ENCODE results near the gene UTS2R.
"Not testable (repeated sequence)": the region's sequence is repeated elsewhere in the genome, so short reads cannot be mapped to it uniquely, and the experiment has no call there.

Gene UTS2R

DNA sequence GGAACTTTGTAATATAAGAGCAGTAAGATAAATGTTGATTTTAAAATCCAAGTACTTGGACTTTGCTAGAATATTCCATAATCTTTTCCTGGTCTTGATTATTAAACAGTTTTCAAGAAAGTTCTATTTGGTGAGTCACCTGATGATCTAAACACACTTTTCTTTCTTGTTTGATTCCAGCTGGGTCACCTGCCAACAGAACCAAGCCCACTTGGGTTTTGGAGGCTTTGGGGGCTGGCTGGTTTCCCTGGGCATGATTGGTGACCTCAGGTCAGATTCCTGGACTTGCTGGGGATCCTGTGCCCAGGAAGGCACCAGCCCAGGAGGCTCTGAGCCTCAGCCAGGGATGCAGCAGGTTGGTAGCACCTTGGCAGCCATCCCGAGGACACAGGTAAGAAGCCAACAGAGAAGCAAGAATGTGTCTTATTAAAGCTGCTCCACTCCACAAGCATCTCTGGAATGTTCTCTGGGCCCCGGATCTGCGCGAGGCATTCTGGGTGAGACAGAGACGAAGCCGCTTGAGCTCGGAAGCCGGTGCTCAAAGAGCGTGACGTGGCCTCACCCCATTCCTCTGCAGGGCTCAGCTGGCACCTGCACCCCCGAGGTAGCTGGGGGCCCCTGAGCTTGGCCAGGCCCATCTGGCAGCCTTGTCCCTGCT, 15.7 kb upstream of the UTS2R start:
- DNase-seq: no peak

DNA sequence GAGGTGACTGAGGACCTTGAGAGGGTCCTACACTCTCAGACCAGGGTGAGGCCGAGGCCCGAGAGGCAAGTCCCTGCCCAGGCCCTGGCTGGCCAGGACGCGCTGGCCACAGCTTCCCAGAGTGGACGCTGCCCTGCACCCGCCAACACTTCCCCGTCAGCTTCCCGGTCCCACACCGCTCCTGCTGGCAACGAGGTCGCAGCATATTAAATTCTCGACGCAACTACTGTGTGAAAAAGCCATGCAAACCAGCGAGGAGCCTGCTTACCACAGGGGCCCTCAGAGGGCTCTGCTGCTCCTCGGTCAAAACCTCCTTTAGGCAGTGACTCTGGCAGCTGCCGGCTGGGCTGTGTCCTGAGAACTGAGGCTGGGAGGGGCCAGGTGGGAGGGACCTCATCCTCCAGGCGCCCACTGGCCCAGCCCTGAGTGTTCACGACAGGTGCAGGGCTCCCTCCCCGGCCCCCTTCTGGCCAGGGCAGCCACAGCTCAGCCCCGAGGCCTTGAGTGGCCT, 14.7 kb upstream of the UTS2R start:
- no peak for DNase-seq

DNA sequence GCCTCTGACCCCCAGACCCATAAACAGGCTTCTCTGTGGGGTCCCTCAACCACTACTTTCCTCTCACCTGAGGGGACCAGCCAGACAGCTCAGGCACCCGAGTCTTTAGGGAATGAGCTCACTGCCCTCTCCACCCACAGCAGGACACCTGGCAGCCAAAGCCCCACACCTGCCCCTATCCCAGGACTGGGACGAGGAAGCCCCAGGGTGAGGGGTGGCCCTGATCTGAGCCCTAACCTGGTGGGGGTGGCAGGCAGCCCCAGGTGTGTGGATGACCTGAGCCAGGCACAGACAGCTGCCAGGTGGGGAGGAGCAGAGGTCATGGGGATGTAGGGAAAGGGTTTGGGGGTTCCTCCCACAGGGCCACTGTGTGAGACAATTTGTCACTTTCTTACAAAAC, 14.2 kb upstream of the UTS2R start:
- no peak for DNase-seq

DNA sequence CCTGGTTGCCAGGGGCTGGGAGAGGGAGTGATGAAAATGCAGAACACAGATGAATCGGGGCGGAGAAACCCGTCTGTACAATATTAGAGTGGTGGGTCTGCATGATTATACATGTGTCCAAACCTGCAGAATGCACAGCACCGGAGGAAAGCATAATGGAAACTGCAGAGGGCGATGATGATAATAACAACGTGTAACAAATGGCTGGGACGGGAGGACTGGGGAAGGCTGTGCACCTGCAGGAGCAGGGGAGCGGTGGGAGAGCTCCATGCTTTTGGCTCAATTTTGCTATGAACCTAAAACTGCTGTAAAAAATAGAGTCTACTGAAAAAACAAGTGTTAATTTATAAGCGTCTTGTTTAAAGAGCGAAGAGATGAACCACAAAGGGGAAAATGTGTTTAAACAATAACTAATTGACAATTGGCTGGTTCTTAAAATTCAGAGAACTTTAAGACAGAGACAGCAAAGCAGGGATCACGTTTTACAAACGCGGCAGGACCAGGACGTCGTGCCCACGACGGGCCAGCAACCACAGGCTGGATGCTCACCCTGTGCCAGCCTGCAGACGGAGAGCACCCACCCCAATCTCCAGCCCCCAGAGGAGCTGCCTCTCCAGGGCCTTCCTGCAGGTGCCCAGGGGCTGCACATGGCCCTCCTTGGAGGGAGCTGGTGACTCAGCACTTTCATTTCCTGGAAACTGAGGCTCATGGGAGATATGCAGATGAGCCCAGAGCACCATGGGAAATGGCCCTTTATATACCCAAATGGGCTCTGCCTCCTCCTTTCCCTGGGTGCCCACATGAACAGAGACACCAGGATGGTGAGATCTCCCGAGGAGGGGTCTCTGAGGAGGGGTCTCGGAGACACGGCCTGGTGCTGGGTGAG, 12.9 kb upstream of the UTS2R start, which contains the start of gene TEX19:
Gene TEX19, plus strand, starts transcription at position 783 of the 886 bp plus-strand sequence. CDS start 2,904 bp downstream, outside the sequence.
- DNase-seq: peak; percentile 34

DNA sequence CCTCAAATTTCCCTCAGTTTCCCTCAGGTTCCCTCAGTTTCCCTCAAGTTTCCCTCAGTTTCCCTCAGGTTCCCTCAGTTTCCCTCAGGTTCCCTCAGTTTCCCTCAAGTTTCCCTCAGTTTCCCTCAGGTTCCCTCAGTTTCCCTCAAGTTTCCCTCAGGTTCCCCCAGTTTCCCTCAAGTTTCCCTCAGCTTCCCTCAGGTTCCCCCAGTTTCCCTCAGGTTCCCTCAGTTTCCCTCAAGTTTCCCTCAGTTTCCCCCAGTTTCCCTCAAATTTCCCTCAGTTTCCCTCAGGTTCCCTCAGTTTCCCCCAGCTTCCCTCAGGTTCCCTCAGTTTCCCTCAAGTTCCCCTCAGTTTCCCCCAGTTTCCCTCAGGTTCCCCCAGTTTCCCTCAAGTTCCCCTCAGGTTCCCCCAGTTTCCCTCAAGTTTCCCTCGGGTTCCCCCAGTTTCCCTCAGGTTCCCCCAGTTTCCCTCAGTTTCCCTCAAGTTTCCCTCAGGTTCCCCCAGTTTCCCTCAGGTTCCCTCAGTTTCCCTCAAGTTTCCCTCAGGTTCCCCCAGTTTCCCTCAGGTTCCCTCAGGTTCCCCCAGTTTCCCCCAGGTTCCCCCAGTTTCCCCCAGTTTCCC, 12.0 kb upstream of the UTS2R start:
- DNase-seq: not testable (repeated sequence)

DNA sequence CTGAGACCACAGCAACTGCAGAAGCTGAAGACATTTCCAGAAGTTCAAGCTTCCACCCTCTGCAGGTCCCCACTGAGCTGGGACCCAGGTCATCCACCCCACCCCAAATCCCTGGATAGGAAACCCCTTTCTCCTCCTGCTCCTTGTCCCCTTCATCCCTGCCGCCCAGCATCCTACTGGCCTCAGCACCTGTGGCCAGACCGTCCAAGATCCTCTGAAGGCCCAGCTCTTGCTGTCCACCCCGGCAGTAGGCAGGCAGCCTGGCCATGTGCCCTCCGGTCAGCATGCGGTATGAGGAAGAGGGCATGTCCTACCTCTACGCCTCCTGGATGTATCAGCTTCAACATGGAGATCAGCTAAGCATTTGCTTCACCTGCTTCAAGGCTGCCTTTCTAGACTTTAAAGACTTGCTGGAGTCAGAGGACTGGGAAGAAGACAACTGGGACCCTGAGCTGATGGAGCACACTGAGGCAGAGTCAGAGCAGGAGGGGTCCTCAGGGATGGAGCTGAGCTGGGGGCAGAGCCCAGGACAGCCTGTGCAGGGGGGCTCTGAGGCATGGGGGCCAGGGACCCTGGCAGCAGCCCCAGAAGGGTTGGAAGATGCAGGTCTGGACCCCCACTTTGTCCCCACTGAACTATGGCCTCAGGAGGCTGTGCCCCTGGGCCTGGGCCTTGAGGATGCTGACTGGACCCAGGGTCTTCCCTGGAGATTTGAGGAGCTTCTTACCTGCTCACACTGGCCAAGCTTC, 9.5 kb upstream of the UTS2R start:
- DNase-seq: no peak

DNA sequence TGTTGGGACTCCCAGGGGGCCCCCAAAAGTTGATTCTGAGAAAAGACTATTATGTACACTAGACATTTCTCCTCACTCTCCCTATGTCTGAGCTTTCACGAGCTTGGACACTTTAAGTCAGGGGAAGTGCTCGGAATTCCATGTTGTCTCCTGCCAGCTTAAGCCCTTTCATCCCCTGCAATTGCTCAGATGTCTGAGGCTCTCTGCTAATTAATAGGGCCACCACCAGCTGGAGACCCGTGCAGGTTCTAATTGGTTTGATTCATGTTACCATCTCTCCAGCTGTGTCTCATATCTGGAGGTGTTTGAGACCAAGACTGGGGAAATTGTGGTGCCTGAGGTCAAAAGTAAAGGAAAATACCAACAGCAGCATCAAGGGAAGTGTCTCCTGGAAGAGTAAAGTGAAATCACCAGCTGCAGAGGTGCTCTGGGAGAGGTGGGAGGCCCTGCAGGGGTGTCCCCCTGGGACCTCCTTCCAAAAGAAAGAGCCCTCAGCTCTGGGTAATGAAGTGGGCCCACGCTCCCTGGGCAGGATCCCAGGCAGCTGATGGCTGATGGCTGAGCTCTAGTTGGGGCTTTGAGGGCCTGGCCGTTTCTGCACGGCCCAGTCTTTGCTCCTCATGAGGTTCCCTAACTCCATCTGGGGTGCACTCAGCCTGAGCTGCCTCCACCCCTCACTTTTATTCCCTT, 5.8 kb upstream of the UTS2R start:
- no peak for DNase-seq

DNA sequence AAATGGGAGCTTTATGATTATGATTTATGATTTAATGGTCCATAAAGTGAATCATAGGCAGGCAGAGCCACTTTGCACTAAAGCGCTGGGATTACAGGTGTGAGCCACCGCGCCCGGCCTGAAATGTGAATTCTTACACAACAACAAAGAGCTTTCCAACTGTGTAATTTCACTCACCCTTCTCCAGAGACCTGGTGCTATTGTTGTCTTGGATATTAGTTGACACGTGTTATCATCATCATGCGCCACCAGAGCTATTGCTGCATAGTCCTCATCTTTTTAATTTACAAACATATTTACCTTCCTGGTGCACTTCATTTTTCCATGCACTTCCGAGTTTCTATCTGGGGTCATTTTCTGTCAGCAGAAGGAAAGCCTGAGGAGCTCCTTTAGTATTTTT, 4.8 kb upstream of the UTS2R start:
- DNase-seq: no peak

DNA sequence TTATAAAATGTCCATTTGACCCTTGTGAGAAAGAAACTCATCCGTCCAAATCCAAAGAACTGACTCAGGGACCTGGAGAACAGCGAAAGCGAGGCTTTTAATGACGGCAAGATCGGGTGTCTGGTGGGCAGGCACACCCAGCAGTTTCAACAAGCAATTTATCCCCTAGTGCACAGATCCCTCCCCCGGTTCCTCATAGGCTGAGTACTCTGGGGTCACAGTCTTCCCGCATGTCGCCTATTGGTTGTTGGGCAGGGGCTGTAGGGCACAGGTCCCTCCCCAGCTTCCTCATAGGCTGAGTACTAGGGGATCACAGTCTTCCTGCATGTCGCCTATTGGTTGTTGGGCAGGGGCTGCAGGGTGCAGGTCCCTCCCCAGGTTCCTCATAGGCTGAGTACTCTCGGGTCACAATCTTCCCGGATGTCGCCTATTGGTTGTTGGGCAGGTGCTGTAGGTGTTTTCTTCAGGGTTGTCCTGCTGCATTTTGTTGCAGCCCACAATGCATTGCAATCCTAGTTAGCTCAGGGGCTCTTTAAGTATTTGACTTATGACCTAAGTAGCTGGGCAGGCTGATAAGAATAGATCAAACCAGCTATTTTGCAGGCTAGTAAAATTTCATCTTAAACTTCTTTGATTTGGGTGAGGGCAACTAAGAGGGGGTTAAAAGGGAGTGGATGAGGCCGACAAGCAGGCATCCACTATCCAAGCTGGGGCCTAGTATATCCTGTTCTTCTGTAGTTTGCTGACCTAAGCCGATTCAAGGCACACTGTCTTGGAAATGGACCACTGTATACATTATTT, 3.6 kb upstream of the UTS2R start:
- DNase-seq: no peak

DNA sequence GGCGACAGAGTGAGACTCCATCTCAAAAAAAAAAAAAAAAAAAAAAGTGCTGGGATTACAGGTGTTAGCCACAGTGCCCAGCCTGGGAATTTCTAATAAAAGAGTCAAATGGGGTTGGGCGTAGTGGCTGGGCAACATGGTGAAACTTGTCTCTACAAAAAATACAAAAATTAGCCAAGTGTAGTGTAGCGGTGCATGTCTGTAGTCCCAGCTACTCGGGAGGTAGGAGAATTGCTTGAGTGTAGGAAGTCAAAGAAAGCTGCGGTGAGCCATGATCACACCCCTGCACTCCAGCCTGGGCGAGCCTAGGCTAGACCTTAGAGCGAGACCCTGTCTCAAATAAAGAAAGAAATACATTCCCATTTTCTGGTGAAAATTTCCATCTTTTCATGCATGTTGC, 2.4 kb upstream of the UTS2R start:
- no peak for DNase-seq

DNA sequence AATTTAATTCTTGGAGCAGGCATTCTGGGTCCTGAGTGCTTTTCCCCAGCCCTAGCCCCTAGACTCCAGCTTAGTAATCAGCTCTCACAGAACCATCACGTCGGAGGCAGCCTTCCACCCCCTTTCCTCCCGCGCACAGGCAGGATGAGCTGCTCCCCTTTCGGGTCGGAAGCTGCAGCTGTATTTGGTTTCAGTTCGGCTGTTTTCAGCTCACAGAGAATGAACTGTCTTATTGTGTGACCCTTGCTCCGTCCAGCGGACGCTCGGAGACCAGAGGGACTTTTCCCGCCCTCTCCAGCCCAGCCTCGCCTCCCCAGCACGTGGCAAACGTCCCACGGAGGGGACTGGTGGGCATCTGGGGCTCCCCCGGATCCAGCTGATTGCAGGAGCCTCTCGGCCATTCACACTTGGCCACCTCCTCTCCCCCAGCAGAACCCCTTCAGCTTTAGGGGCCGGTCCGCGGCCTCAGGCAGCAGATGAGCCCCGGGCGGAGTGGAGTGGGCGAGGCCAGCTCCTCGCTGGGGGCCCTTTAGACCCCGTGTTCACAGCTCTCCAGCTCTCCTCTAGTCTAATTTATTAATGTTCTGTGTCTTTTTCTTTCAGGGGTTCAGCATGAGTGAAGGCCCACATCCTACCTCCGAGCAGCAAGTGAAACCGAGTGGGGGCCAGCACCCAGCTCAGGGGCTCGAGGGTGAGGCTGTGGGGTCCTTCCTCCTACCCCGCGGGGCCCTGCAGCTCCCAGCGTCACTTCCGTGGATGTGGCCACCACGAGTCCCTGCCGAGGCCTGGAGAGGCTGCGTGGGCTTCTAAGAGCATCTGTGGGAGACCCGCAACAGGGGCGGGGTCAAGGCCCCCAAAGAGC, 863 bp upstream of the UTS2R start:
- DNase-seq: no peak

DNA sequence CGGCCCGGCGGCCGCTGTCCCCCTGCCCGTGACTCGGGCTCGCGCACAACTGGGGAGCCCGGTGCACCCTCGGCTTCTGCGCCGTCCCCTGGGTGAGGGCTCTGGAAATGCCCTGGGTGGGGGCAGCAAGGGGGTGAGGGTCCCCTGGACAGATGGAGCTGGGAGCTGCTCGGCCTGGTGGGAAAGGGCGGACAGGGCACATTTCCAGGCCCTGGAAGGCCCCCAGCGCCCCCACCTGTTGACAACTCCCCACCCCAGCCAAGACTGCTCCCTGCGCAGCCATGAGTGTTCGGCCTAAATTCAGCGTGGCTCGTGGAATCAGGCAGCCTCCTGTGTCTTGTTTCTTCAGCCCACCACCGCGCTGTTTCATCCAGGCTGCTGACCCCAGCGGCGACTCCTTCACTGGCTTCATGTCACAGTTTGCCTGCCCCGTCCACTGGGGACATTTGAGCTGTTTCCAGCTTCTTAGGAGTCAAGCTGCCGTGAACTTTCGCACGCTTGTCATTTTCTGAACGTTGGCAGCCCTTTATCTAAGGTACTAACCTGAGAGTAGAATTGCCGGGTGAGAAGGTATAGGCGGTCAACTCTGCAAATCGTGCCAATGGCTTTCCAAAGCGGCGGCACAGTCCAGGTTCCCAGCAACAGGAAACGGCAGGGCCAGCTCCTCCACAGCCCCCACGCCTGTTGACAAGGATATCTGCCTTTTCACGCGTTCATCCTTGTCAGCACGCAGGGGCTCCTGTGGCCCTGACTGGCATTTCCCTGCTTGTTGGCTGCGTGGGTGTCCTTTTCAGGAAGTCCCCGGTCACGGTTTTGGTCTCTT, 895 bp downstream of the UTS2R start:
- DNase-seq: no peak

DNA sequence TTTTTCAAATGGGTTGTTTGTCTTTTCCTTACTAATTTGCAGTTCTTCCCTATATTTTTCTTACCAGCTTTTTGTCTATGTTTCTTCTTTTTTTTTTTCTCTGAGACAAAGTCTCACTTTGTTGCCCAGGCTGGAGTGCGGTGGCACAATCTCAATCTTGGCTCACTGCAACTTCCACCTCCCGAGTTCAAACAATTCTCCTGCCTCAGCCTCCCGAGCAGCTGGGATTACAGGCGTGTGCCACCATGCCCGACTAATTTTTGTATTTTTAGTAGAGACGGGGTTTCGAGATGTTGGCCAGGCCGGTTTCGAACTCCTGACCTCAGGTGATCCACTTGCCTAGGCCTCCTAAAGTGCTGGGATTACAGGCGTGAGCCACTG, 1.5 kb downstream of the UTS2R start:
- DNase-seq: not testable (repeated sequence)

DNA sequence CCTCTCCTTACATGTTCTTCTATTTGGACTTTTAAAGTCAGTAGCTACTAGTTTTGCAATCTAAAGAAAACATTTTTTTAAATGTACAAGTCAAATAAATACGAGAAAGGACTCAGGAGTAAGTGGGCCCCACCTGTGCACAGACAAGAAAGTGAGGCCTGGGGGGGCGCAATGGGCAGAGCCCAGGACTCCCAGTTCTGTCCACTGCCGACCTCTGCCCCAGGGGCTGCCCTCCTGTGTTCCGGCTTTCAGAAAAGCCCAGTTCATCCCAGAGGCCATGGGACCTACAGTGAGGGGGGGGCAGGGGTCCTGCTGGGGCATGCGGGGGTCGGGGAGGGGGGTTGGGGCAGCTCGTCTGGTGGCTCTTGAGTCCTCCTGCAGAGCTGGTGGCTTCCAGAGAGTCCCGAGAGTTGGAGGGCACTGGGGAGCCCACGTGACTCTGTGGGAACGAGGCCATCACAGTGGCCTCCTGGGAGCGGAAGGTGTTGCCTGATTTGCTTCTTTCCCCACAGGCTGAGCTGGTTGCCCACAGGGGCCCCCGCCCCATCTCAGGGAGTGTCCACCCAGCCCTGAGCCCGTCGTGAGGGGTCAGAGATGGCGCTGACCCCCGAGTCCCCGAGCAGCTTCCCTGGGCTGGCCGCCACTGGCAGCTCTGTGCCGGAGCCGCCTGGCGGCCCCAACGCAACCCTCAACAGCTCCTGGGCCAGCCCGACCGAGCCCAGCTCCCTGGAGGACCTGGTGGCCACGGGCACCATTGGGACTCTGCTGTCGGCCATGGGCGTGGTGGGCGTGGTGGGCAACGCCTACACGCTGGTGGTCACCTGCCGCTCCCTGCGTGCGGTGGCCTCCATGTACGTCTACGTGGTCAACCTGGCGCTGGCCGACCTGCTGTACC, 2.4 kb downstream of the UTS2R start:
- no peak for DNase-seq

DNA sequence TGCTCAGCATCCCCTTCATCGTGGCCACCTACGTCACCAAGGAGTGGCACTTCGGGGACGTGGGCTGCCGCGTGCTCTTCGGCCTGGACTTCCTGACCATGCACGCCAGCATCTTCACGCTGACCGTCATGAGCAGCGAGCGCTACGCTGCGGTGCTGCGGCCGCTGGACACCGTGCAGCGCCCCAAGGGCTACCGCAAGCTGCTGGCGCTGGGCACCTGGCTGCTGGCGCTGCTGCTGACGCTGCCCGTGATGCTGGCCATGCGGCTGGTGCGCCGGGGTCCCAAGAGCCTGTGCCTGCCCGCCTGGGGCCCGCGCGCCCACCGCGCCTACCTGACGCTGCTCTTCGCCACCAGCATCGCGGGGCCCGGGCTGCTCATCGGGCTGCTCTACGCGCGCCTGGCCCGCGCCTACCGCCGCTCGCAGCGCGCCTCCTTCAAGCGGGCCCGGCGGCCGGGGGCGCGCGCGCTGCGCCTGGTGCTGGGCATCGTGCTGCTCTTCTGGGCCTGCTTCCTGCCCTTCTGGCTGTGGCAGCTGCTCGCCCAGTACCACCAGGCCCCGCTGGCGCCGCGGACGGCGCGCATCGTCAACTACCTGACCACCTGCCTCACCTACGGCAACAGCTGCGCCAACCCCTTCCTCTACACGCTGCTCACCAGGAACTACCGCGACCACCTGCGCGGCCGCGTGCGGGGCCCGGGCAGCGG, 3.2 kb downstream of the UTS2R start:
- no peak for DNase-seq

DNA sequence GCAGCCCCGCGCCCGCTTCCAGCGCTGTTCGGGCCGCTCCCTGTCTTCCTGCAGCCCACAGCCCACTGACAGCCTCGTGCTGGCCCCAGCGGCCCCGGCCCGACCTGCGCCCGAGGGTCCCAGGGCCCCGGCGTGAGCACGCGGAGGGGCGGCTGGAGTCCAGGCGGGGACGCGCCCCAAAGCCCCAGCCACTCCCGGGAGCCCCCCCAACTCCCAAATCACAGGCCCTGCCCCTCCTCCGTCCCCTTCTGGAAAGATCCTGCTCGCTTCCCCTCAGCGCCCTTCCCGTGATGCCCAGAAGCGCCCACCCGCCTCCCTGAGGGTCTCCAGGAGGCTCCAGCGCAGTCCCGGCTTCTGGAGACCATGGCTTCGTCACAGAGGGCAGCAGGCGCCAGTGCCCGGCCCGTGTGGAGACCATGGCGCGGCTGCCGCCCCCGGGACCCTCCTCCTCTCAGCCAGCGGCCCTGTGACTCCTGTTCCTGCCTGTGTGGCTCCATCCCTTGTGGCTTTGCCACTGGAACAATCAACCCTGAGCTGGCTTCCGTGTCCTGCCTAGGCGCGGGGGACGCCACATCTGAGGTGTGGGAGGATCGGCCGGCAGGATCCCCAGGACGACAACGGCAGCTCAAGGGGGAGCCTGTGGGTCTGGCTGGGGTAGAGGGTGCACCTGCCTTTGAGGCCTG, 3.9 kb downstream of the UTS2R start:
- no peak for DNase-seq
